Calu3 (cell line): ENCODE measurements around the gene CCDC187. TPM values are rescaled to one million over a fixed set of nuclear protein-coding genes. Genes with fewer than 3 reads are reported as not detected.

Source experiments
- BruUV-seq: library from RNA; stranded (reverse); fragments of 400-500 nt; replicated peaks from 2 replicates; lab custom pipeline; 2021; lab: Mats Ljungman, UMichigan
- CTCF ChIA-PET: fragments of 300-600 bp; sonication (Branson Sonifier 250); formaldehyde crosslinking; loops from one replicate; lab custom pipeline; 2022; ENCODE audit warnings: antibody characterized with exemption; lab: Charles Lee
- DNase-seq: peaks from one replicate; pipeline ENCODE4 v3.0.0; 2022
- H3K27ac Mint-ChIP-seq: one replicate; pipeline ENCODE4 v1.8.0; 2022; ENCODE audit warnings: mixed read lengths; ENCODE audit not compliant: unreplicated experiment
- H3K27me3 Mint-ChIP-seq: one replicate; pipeline ENCODE4 v1.8.0; 2022; ENCODE audit warnings: mixed read lengths; ENCODE audit not compliant: unreplicated experiment
- H3K36me3 Mint-ChIP-seq: one replicate; pipeline ENCODE4 v1.8.0; 2022; ENCODE audit warnings: mild to moderate bottlenecking, moderate library complexity, mixed read lengths; ENCODE audit not compliant: insufficient read depth, unreplicated experiment
- H3K4me1 Mint-ChIP-seq: one replicate; pipeline ENCODE4 v1.8.0; 2022; ENCODE audit warnings: mild to moderate bottlenecking, low read depth, mixed read lengths; ENCODE audit not compliant: unreplicated experiment
- H3K4me3 Mint-ChIP-seq: one replicate; pipeline ENCODE4 v1.8.0; 2022; ENCODE audit warnings: mild to moderate bottlenecking, low read depth, moderate library complexity, mixed read lengths; ENCODE audit not compliant: unreplicated experiment
- H3K9me3 Mint-ChIP-seq: one replicate; pipeline ENCODE4 v1.8.0; 2022; ENCODE audit warnings: low read depth, mixed read lengths; ENCODE audit not compliant: unreplicated experiment
- CTCF ChIP-seq: fragments of 200-600 bp; IDR thresholded peaks from one replicate; pipeline ENCODE4 v1.8.0; 2022; ENCODE audit warnings: antibody characterized with exemption; ENCODE audit not compliant: unreplicated experiment
- intact Hi-C: fragments of 100-400 bp; cut with micrococcal nuclease; formaldehyde crosslinking; loops from one replicate; pipeline ENCODE4 v1.10.0; 2022; ENCODE audit not compliant: unreplicated experiment
- total RNA-seq: library from RNA; stranded (reverse); gene quantifications from 2 replicates; pipeline ENCODE4 v1.2.3, GENCODE V29; 2022

The CCDC187 gene
- total RNA-seq, 1 experiment from 2014 or later = 0.73 TPM

- TF ChIP-seq CTCF = no peak
- H3K4me3 Mint-ChIP-seq = no peak overlapping the region
- no peaks in the 10 kb centered on the region for H3K27me3 Mint-ChIP-seq
- no peaks in the 10 kb centered on the region for H3K4me1 Mint-ChIP-seq
- H3K36me3 Mint-ChIP-seq = peaks cover 10% of the 10 kb centered on the region
- intact Hi-C loops = no loop called here
- H3K9me3 Mint-ChIP-seq = no peaks in the 10 kb centered on the region
- no peak for DNase-seq
- H3K27ac Mint-ChIP-seq = no peak overlapping the region
- BruUV-seq = no TSS peak
- CTCF ChIA-PET = no interaction called here
These were observed 100.3 kb downstream of the CCDC187 start for GRCh38 chr9:136203408-136204144.

GRCh38 chr9:136202454-136203407 lies 101.2 kb downstream of the CCDC187 start:
- intact Hi-C loops = no loop called here
- no peaks in the 10 kb centered on the region for H3K9me3 Mint-ChIP-seq
- no peak for DNase-seq
- H3K36me3 Mint-ChIP-seq = peaks cover 10% of the 10 kb centered on the region
- H3K4me3 Mint-ChIP-seq = no peak overlapping the region
- CTCF ChIA-PET = no interaction called here
- peaks cover 6% of the 10 kb centered on the region for H3K27me3 Mint-ChIP-seq
- no peaks in the 10 kb centered on the region for H3K4me1 Mint-ChIP-seq
- no peak overlapping the region for H3K27ac Mint-ChIP-seq
- BruUV-seq = no TSS peak
- TF ChIP-seq CTCF = no peak

- no peak overlapping the region for H3K4me3 Mint-ChIP-seq
- intact Hi-C loops = no loop called here
- peaks cover 10% of the 10 kb centered on the region for H3K36me3 Mint-ChIP-seq
- no TSS peak for BruUV-seq
- no peak overlapping the region for H3K27ac Mint-ChIP-seq
- CTCF ChIA-PET = no interaction called here
- peaks cover under 1% of the 10 kb centered on the region for H3K4me1 Mint-ChIP-seq
- no peaks in the 10 kb centered on the region for H3K9me3 Mint-ChIP-seq
- no peak for DNase-seq
- TF ChIP-seq CTCF = no peak
- H3K27me3 Mint-ChIP-seq = peaks cover 15% of the 10 kb centered on the region
These were observed 102.1 kb downstream of the CCDC187 start for GRCh38 chr9:136201609-136202453.

- CTCF ChIA-PET = no interaction called here
- no peak for TF ChIP-seq CTCF
- no TSS peak for BruUV-seq
- H3K27me3 Mint-ChIP-seq = peaks cover 22% of the 10 kb centered on the region
- H3K4me3 Mint-ChIP-seq = no peak overlapping the region
- no peak overlapping the region for H3K27ac Mint-ChIP-seq
- H3K4me1 Mint-ChIP-seq = peaks cover 7% of the 10 kb centered on the region
- H3K36me3 Mint-ChIP-seq = peaks cover 7% of the 10 kb centered on the region
- no peak for DNase-seq
- intact Hi-C loops = no loop called here
- no peaks in the 10 kb centered on the region for H3K9me3 Mint-ChIP-seq
These were observed 102.7 kb downstream of the CCDC187 start for GRCh38 chr9:136201174-136201573.
